SU-DHL-6 (cell line): Measurements from ENCODE around the gene C1QA.

Source experiments
- H2AFZ ChIP-seq: fragments of 200-600 bp; sonication (generic); 2 replicates; pipeline ENCODE4 v1.6.1; 2014; ENCODE audit warnings: low read depth, mild to moderate bottlenecking, moderate library complexity, mixed read lengths, antibody characterized with exemption, low read length; ENCODE audit not compliant: severe bottlenecking
- H3F3A ChIP-seq: fragments of 200-600 bp; shearing (Covaris generic); 2 replicates; pipeline ENCODE4 v1.6.0; 2016; ENCODE audit warnings: antibody characterized with exemption, mild to moderate bottlenecking; ENCODE audit not compliant: insufficient read depth
- H3K27ac ChIP-seq: fragments of 200-600 bp; sonication (generic); 2 replicates; pipeline ENCODE4 v1.5.1; 2016; ENCODE audit warnings: low read depth, mild to moderate bottlenecking, low read length, moderate library complexity, mixed read lengths
- H3K27me3 ChIP-seq: fragments of 200-600 bp; sonication (generic), shearing (Covaris generic); 2 replicates; pipeline ENCODE4 v1.6.0; 2014; ENCODE audit warnings: mild to moderate bottlenecking, low read length
- H3K36me3 ChIP-seq: fragments of 200-600 bp; sonication (generic); 2 replicates; pipeline ENCODE4 v1.6.1; 2014; ENCODE audit warnings: mild to moderate bottlenecking, low read length, mixed read lengths
- H3K4me2 ChIP-seq: fragments of 300-600, 200-600 bp; shearing (Covaris generic), sonication (generic); 2 replicates; pipeline ENCODE4 v1.6.0; 2014; ENCODE audit warnings: low read length, low read depth, mild to moderate bottlenecking; ENCODE audit not compliant: poor library complexity, severe bottlenecking
- H3K4me3 ChIP-seq: fragments of 200-600 bp; sonication (generic); 2 replicates; pipeline ENCODE4 v1.5.1; 2014; ENCODE audit warnings: antibody characterized with exemption, low read length, mild to moderate bottlenecking, mixed read lengths; ENCODE audit not compliant: insufficient read depth, poor library complexity, severe bottlenecking
- H3K79me2 ChIP-seq: fragments of 200-600 bp; sonication (generic); 2 replicates; pipeline ENCODE4 v1.6.1; 2014; ENCODE audit warnings: mild to moderate bottlenecking, low read length, moderate library complexity; ENCODE audit not compliant: insufficient read depth
- H3K9ac ChIP-seq: fragments of 200-600 bp; sonication (generic); 2 replicates; pipeline ENCODE4 v1.7.0; 2014; ENCODE audit warnings: mild to moderate bottlenecking, low read length
- H3K9me2 ChIP-seq: fragments of 200-600 bp; sonication (generic); replicated peaks from 2 replicates; pipeline ENCODE4 v1.6.1; 2014; ENCODE audit warnings: low read length; ENCODE audit not compliant: insufficient read depth
- H3K9me3 ChIP-seq: fragments of 200-600 bp; sonication (generic); 2 replicates; pipeline ENCODE4 v1.6.1; 2014; ENCODE audit warnings: low read length, mixed read lengths; ENCODE audit not compliant: insufficient read depth
- H4K20me1 ChIP-seq: fragments of 200-600 bp; sonication (generic); 2 replicates; pipeline ENCODE4 v1.6.1; 2014; ENCODE audit warnings: low read depth, mild to moderate bottlenecking, antibody characterized with exemption, low read length, moderate library complexity, mixed read lengths
- EZH2phosphoT487 ChIP-seq: fragments of 200-600 bp; sonication (generic), shearing (Covaris generic); conservative IDR thresholded peaks from 2 replicates; pipeline ENCODE4 v1.6.1; 2018; ENCODE audit warnings: mild to moderate bottlenecking, antibody characterized with exemption, low read length, moderate library complexity, mixed read lengths
- TF ChIP-seq, protein P1 (sequence below): fragments of 200-600 bp; sonication (generic); IDR thresholded peaks from one replicate; pipeline ENCODE4 v1.5.1; 2017; ENCODE audit warnings: antibody characterized with exemption, mild to moderate bottlenecking, low read length, moderate library complexity; ENCODE audit not compliant: insufficient read depth, poor library complexity, severe bottlenecking

The C1QA gene

DNA sequence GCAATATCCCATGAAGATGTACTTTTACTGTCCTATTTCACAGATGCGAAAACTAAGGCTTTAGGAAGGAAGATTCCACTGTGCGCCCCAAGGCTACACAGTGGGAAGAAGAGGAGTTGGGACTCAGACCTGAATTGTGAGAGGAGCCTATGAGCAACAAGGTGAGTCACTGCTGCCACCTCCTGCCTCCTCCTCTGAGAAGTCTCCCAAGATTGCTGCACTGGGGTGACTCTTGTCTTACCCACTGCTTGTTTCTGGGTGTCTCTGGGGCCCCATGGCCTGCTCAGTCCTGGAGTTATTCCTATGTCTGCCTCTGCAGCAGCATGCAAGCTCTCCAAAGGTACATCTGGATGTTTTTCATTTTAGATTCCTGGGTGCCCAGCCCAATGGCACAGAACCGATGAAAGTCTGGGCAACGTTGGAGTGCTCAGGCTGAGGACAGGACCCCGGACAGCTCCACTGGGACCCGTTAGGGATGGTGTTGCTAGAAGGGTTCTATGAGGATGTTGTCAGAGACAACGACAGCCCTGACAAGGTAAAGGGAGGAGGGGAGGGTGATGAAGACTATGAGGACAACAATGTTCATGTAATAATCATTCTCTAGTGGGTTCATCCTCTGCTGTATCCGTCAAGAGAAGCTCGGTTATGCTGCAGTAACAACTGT lies 11.0 kb upstream of the C1QA start:
- Histone ChIP-seq H3K4me3 (no peak overlapping the region), H3K36me3 (no peaks in the 10 kb centered on the region), H3F3A (no peaks in the 10 kb centered on the region), H3K9me3 (no peaks in the 10 kb centered on the region), H3K27me3 (no peaks in the 10 kb centered on the region), H3K4me2 (no peak overlapping the region), H2AFZ (no peak overlapping the region), H3K79me2 (no peaks in the 10 kb centered on the region), H3K27ac (no peak overlapping the region), H3K9ac (no peak overlapping the region), H3K9me2 (no peaks in the 10 kb centered on the region), H4K20me1 (no peaks in the 10 kb centered on the region)
- TF ChIP-seq, protein P1, sequence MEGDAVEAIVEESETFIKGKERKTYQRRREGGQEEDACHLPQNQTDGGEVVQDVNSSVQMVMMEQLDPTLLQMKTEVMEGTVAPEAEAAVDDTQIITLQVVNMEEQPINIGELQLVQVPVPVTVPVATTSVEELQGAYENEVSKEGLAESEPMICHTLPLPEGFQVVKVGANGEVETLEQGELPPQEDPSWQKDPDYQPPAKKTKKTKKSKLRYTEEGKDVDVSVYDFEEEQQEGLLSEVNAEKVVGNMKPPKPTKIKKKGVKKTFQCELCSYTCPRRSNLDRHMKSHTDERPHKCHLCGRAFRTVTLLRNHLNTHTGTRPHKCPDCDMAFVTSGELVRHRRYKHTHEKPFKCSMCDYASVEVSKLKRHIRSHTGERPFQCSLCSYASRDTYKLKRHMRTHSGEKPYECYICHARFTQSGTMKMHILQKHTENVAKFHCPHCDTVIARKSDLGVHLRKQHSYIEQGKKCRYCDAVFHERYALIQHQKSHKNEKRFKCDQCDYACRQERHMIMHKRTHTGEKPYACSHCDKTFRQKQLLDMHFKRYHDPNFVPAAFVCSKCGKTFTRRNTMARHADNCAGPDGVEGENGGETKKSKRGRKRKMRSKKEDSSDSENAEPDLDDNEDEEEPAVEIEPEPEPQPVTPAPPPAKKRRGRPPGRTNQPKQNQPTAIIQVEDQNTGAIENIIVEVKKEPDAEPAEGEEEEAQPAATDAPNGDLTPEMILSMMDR: no peak
- no peak for TF ChIP-seq EZH2phosphoT487

DNA sequence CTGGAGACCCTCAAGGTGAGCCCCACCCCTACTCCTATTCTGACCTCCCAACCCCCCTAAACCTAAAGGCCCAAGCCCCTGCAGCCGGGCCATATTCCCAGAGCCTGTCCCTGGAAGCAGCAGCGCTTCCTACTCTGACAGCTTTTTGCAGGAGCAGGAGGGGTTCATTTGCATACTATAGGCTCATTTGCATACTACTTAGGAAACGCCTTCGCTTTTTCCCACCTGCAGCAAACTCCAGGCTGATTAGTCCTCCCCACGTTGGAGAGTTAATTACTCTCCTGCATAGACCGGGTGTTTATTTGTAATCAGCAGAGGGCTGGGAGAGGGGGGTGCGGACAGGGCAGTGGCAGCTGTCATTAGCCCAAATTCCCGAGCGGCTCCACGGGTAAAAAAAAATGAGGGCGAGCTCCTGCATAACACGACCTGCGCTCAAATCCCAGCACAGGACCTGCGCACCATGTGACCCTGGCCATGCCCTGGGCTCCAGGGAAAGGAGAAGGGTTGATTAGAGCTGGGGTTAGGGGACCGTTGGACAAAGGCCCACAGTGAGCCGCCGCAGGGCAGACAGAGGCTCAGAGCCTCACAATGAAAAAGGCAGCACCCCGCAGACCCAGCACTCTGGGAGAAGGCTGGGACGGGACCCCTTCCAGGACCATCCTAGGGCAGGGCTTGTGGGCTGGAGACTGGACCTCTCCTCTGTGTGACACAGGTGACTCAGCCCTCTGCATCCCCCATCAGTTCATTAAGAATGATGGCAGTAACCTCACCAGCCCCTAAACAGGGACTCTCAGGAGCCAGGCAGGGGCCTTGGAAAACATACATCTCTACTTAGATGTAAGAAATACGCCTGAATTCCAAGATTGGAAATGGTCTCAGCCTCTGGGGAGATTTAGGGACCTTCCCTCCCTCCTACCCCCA lies 9.9 kb upstream of the C1QA start:
- Histone ChIP-seq H2AFZ (no peak overlapping the region), H4K20me1 (no peaks in the 10 kb centered on the region), H3K79me2 (no peaks in the 10 kb centered on the region), H3K4me2 (no peak overlapping the region), H3K27me3 (no peaks in the 10 kb centered on the region), H3F3A (no peaks in the 10 kb centered on the region), H3K9me2 (no peaks in the 10 kb centered on the region), H3K4me3 (no peak overlapping the region), H3K9me3 (no peaks in the 10 kb centered on the region), H3K27ac (no peak overlapping the region), H3K9ac (no peak overlapping the region), H3K36me3 (no peaks in the 10 kb centered on the region)
- TF ChIP-seq EZH2phosphoT487: no peak
- TF ChIP-seq, protein P1: no peak

DNA sequence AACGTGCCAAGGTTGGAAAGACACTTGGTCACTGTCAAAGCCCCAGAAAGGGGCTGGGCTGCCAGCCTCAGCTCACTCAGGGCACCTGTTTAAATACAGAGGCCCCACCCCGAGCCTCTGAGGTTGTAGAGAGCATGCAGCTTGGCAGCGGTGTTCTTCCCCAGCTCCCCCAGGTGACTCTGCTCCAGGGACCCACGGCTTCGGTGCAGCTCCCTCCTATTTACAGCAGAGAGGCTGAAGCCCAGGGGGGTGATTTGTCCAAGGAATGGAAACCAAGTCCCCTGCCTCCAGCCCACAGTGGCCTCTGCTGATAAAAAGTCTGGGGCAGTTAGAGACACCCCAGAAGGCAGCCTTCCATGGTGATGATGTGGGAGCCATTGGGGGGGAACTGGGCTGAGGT lies 9.1 kb upstream of the C1QA start:
- no peaks in the 10 kb centered on the region for H3F3A ChIP-seq
- no peak overlapping the region for H3K9ac ChIP-seq
- no peak overlapping the region for H2AFZ ChIP-seq
- TF ChIP-seq, protein P1: no peak
- no peak for TF ChIP-seq EZH2phosphoT487
- no peaks in the 10 kb centered on the region for H4K20me1 ChIP-seq
- H3K9me3 ChIP-seq: no peaks in the 10 kb centered on the region
- H3K4me2 ChIP-seq: no peak overlapping the region
- no peak overlapping the region for H3K27ac ChIP-seq
- no peak overlapping the region for H3K4me3 ChIP-seq
- H3K79me2 ChIP-seq: no peaks in the 10 kb centered on the region
- no peaks in the 10 kb centered on the region for H3K9me2 ChIP-seq
- no peaks in the 10 kb centered on the region for H3K36me3 ChIP-seq
- H3K27me3 ChIP-seq: no peaks in the 10 kb centered on the region
